Measurements from ENCODE around the gene GPC6. TPM values are rescaled to one million over a fixed set of nuclear protein-coding genes. Genes with fewer than 3 reads are reported as not detected.
A peak's percentile ranks its signal among the peaks of the same experiment; 100 is the strongest.

GPC6 gene
- total RNA-seq, 1 donor from 2014 or later: 63.0 TPM

DNA sequence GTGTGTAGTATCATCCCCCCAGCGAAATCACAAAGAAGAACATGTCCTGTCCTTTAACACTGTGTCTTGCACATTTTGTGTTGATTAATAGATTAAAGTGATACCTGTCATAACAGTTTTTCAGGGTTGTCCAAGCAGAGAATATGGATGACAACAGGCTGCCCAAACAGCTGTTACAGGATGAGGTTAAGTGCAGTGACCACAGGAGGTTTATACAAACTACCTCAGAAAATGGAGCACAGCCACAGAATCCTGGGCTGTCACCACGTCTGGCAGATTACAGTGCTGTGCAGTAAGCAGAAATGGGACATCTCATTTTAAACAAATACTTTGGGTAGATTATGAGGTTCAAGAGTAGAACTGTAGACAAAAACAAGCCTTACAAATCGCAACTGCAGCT is 677.3 kb downstream of the GPC6 start:
- H3K4me1 Mint-ChIP-seq (ENCODE audit: low read depth, unreplicated experiment): peaks cover 14% of the 10 kb centered on the region

DNA sequence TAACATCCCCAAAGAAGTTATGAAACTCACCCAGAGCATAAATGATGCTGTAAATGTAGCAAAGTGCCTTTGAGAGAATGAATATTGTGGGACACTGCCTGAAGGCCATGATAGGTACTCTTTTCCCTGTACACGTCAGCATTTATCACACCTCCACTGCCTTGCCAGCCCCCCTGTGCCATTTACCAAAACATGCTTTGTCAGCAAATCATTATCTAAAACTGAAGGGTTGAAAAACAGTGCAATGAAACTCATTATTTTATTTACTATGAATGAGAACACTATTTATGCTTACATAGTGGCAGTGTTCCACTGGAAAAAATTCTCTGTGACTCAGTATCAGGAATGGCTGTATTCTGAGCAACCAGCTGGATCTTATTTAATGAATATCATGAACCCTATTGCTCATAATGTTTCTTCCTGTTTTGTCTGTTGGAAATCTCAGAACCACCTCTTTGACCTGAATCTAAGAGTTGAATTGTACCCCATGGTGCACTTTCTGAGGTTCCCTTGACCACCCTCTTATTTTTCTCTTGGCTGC is 688.7 kb downstream of the GPC6 start:
- H3K4me3 Mint-ChIP-seq (ENCODE audit: unreplicated experiment): peak overlapping the region; percentile 4
- H3K9me3 ChIP-seq (ENCODE audit: insufficient read depth, low read depth, low read length): no peaks in the 10 kb centered on the region
- peak; percentile 49 for DNase-seq (ENCODE audit: low read depth)
- H3K27ac Mint-ChIP-seq (ENCODE audit: unreplicated experiment): peak overlapping the region; percentile 38
- no peak overlapping the region for H3K9ac ChIP-seq (ENCODE audit: low read length)
- H3K79me2 ChIP-seq (ENCODE audit: insufficient read depth, low read length): no peaks in the 10 kb centered on the region
- H3K36me3 Mint-ChIP-seq (ENCODE audit: low read depth, unreplicated experiment): peaks cover 8% of the 10 kb centered on the region
- no peak overlapping the region for H3K4me3 ChIP-seq (ENCODE audit: insufficient read depth, low read depth, low read length)
- no peaks in the 10 kb centered on the region for H3K27me3 Mint-ChIP-seq (ENCODE audit: low read depth, unreplicated experiment)
- no peaks in the 10 kb centered on the region for H4K20me1 ChIP-seq (ENCODE audit: insufficient read depth, low read length)
- H3K4me2 ChIP-seq (ENCODE audit: low read length): no peak overlapping the region
- peaks cover 5% of the 10 kb centered on the region for H3K4me1 Mint-ChIP-seq (ENCODE audit: low read depth, unreplicated experiment)
- H3K9me3 Mint-ChIP-seq (ENCODE audit: unreplicated experiment): no peaks in the 10 kb centered on the region
- TF ChIP-seq, protein P1, sequence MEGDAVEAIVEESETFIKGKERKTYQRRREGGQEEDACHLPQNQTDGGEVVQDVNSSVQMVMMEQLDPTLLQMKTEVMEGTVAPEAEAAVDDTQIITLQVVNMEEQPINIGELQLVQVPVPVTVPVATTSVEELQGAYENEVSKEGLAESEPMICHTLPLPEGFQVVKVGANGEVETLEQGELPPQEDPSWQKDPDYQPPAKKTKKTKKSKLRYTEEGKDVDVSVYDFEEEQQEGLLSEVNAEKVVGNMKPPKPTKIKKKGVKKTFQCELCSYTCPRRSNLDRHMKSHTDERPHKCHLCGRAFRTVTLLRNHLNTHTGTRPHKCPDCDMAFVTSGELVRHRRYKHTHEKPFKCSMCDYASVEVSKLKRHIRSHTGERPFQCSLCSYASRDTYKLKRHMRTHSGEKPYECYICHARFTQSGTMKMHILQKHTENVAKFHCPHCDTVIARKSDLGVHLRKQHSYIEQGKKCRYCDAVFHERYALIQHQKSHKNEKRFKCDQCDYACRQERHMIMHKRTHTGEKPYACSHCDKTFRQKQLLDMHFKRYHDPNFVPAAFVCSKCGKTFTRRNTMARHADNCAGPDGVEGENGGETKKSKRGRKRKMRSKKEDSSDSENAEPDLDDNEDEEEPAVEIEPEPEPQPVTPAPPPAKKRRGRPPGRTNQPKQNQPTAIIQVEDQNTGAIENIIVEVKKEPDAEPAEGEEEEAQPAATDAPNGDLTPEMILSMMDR (IDR thresholded peaks at IDR 0.05; ENCODE audit: insufficient read depth, low read depth, low read length): no peak
- no peak for TF ChIP-seq EZH2 (IDR thresholded peaks at IDR 0.05; ENCODE audit: insufficient read depth, low read length)
- no peaks in the 10 kb centered on the region for H3K36me3 ChIP-seq (ENCODE audit: insufficient read depth, low read length)
- no peaks in the 10 kb centered on the region for H3K27me3 ChIP-seq (ENCODE audit: insufficient read depth, low read length)
- H3K27ac ChIP-seq (ENCODE audit: low read depth, low read length): no peak overlapping the region
- H3K4me1 ChIP-seq (ENCODE audit: insufficient read depth, low read length): peaks cover 5% of the 10 kb centered on the region
- FAIRE-seq: peak; percentile 64
- H2AFZ ChIP-seq (ENCODE audit: low read depth, low read length): no peak overlapping the region

More for the DNA sequence above, 677.3 kb downstream of the GPC6 start:
- H3K36me3 ChIP-seq (ENCODE audit: insufficient read depth, low read length): no peaks in the 10 kb centered on the region
- H3K4me3 Mint-ChIP-seq (ENCODE audit: unreplicated experiment): no peak overlapping the region
- H4K20me1 ChIP-seq (ENCODE audit: insufficient read depth, low read length): no peaks in the 10 kb centered on the region
- H3K27me3 ChIP-seq (ENCODE audit: insufficient read depth, low read length): no peaks in the 10 kb centered on the region
- TF ChIP-seq, protein P1 (IDR thresholded peaks at IDR 0.05; ENCODE audit: insufficient read depth, low read depth, low read length): no peak
- no peak for TF ChIP-seq EZH2 (IDR thresholded peaks at IDR 0.05; ENCODE audit: insufficient read depth, low read length)
- H3K27ac Mint-ChIP-seq (ENCODE audit: unreplicated experiment): no peak overlapping the region
- H3K27ac ChIP-seq (ENCODE audit: low read depth, low read length): no peak overlapping the region
- H3K4me1 ChIP-seq (ENCODE audit: insufficient read depth, low read length): no peaks in the 10 kb centered on the region
- H3K4me2 ChIP-seq (ENCODE audit: low read length): no peak overlapping the region
- DNase-seq (ENCODE audit: low read depth) (peak; percentile 63), FAIRE-seq (no peak)
- H2AFZ ChIP-seq (ENCODE audit: low read depth, low read length): no peak overlapping the region
- no peaks in the 10 kb centered on the region for H3K79me2 ChIP-seq (ENCODE audit: insufficient read depth, low read length)
- no peaks in the 10 kb centered on the region for H3K27me3 Mint-ChIP-seq (ENCODE audit: low read depth, unreplicated experiment)
- H3K9ac ChIP-seq (ENCODE audit: low read length): no peak overlapping the region
- no peaks in the 10 kb centered on the region for H3K9me3 ChIP-seq (ENCODE audit: insufficient read depth, low read depth, low read length)
- H3K4me3 ChIP-seq (ENCODE audit: insufficient read depth, low read depth, low read length): no peak overlapping the region
- H3K9me3 Mint-ChIP-seq (ENCODE audit: unreplicated experiment): no peaks in the 10 kb centered on the region
- no peaks in the 10 kb centered on the region for H3K36me3 Mint-ChIP-seq (ENCODE audit: low read depth, unreplicated experiment)

DNA sequence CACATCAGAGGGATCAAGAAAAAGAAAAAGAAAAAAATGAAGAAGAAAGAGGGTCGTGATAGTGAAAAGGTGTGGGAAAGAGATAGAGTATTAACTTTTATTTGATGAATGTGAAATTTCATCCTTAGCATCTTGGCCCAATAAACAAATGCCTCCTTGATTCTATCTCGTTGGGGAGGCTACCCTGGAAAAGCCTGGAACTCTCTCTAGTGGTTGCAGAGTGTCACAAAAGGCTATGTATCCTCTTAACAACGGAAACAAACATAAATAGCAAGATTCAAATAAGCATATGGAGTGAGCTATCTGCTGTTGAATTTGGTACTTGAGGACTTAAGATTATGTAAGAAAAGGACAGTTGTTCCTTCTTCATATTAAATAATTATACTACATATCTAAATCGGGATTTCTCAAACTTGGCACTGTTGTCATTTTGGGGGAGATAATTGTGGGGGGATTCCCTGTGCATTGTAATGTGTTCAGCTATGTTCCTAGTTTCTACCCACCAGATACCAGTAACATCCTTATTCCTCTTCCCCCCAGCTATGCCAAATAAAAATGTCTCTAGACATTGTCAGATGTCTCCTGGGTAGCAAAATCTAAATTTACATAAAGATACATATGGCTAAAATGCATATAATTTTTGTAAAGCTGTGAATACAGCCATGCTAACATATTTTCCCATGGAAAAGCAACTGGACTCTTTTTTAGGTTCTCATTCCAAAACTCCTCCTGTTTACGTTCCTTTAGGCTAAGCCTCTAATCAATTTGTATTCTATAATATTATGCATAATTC is 695.7 kb downstream of the GPC6 start:
- Histone ChIP-seq H3K36me3 (ENCODE audit: insufficient read depth, low read length) (no peaks in the 10 kb centered on the region), H4K20me1 (ENCODE audit: insufficient read depth, low read length) (no peaks in the 10 kb centered on the region), H3K4me2 (ENCODE audit: low read length) (no peak overlapping the region), H3K79me2 (ENCODE audit: insufficient read depth, low read length) (no peaks in the 10 kb centered on the region), H3K4me1 (ENCODE audit: insufficient read depth, low read length) (no peaks in the 10 kb centered on the region), H3K27me3 (ENCODE audit: insufficient read depth, low read length) (no peaks in the 10 kb centered on the region), H3K9ac (ENCODE audit: low read length) (no peak overlapping the region), H3K4me3 (ENCODE audit: insufficient read depth, low read depth, low read length) (no peak overlapping the region), H2AFZ (ENCODE audit: low read depth, low read length) (no peak overlapping the region), H3K9me3 (ENCODE audit: insufficient read depth, low read depth, low read length) (no peaks in the 10 kb centered on the region), H3K27ac (ENCODE audit: low read depth, low read length) (no peak overlapping the region)
- no peak overlapping the region for H3K27ac Mint-ChIP-seq (ENCODE audit: unreplicated experiment)
- peaks cover 13% of the 10 kb centered on the region for H3K36me3 Mint-ChIP-seq (ENCODE audit: low read depth, unreplicated experiment)
- no peak overlapping the region for H3K4me3 Mint-ChIP-seq (ENCODE audit: unreplicated experiment)
- no peaks in the 10 kb centered on the region for H3K27me3 Mint-ChIP-seq (ENCODE audit: low read depth, unreplicated experiment)
- DNase-seq (ENCODE audit: low read depth) (no peak), FAIRE-seq (no peak)
- H3K9me3 Mint-ChIP-seq (ENCODE audit: unreplicated experiment): peaks cover 2% of the 10 kb centered on the region
- TF ChIP-seq, protein P1 (IDR thresholded peaks at IDR 0.05; ENCODE audit: insufficient read depth, low read depth, low read length): no peak
- no peak for TF ChIP-seq EZH2 (IDR thresholded peaks at IDR 0.05; ENCODE audit: insufficient read depth, low read length)
- peaks cover 16% of the 10 kb centered on the region for H3K4me1 Mint-ChIP-seq (ENCODE audit: low read depth, unreplicated experiment)

Data from astrocyte (in vitro differentiated cells and primary cell).